Measurements from ENCODE around the gene ADD1.
A peak's percentile ranks its signal among the peaks of the same experiment; 100 is the strongest.

ADD1 gene

GRCh38 chr4:2930135-2930757, 86.6 kb downstream of the ADD1 start:
- no peak overlapping the region for H3K4me3 ChIP-seq (ENCODE audit: low read depth, low read length)
- no peak for TF ChIP-seq CTCF (IDR thresholded peaks at IDR 0.05; ENCODE audit: low read depth, low read length)

GRCh38 chr4:2930758-2931511, 87.3 kb downstream of the ADD1 start:
- no peak for TF ChIP-seq CTCF (IDR thresholded peaks at IDR 0.05; ENCODE audit: low read depth, low read length)
- H3K4me3 ChIP-seq (ENCODE audit: low read depth, low read length): no peak overlapping the region

GRCh38 chr4:2931512-2932301, 88.1 kb downstream of the ADD1 start:
- no peak overlapping the region for H3K4me3 ChIP-seq (ENCODE audit: low read depth, low read length)
- TF ChIP-seq CTCF (IDR thresholded peaks at IDR 0.05; ENCODE audit: low read depth, low read length): no peak

GRCh38 chr4:2932321-2932950, 88.8 kb downstream of the ADD1 start:
- H3K4me3 ChIP-seq (ENCODE audit: low read depth, low read length): peak overlapping the region; percentile 19; the same call in 1 of the 2 replicates

GRCh38 chr4:2932951-2933565, 89.4 kb downstream of the ADD1 start:
- H3K4me3 ChIP-seq (ENCODE audit: low read depth, low read length): peak overlapping the region; percentile 58
- TF ChIP-seq CTCF (IDR thresholded peaks at IDR 0.05; ENCODE audit: low read depth, low read length): no peak

More at GRCh38 chr4:2932321-2932950, 88.8 kb downstream of the ADD1 start:
- no peak for TF ChIP-seq CTCF (IDR thresholded peaks at IDR 0.05; ENCODE audit: low read depth, low read length)

GRCh38 chr4:2933566-2934076, 90.0 kb downstream of the ADD1 start:
- H3K4me3 ChIP-seq (ENCODE audit: low read depth, low read length): peak overlapping the region; percentile 58
- no peak for TF ChIP-seq CTCF (IDR thresholded peaks at IDR 0.05; ENCODE audit: low read depth, low read length)
